Activated B cell treated with CpG ODN at 0.5 μM for 24 hours (primary cell): ENCODE results near the gene PML. TPM values are rescaled to one million over a fixed set of nuclear protein-coding genes. Genes with fewer than 3 reads are reported as not detected.

ENCODE experiments used
- ATAC-seq: fragments of 200-7000 bp; cut with Tn5 transposase; one replicate; pipeline ENCODE4 v1.10.0; 2021; ENCODE audit warnings: low read depth, mild to moderate bottlenecking, moderate library complexity
- CTCF ChIA-PET: fragments of 350-600 bp; sonication (Branson Sonifier 250); formaldehyde crosslinking; loops from one replicate; lab custom pipeline; 2021; ENCODE audit warnings: antibody characterized with exemption; lab: Charles Lee
- POLR2A ChIA-PET: fragments of 350-600 bp; sonication (Branson Sonifier 250); formaldehyde crosslinking; loops from one replicate; lab custom pipeline; 2021; ENCODE audit warnings: antibody characterized with exemption; lab: Charles Lee
- DNase-seq: peaks from one replicate; pipeline ENCODE4 v3.0.0; 2022
- H3K27ac Mint-ChIP-seq: one replicate; pipeline ENCODE4 v1.8.0; 2020; ENCODE audit warnings: mixed read lengths
- H3K27me3 Mint-ChIP-seq: one replicate; pipeline ENCODE4 v1.8.0; 2021; ENCODE audit warnings: mixed read lengths
- H3K36me3 Mint-ChIP-seq: one replicate; pipeline ENCODE4 v1.8.0; 2021; ENCODE audit warnings: low read depth, mixed read lengths
- H3K4me1 Mint-ChIP-seq: one replicate; pipeline ENCODE4 v1.8.0; 2021; ENCODE audit warnings: mixed read lengths
- H3K4me3 Mint-ChIP-seq: one replicate; pipeline ENCODE4 v1.8.0; 2020; ENCODE audit warnings: mild to moderate bottlenecking, mixed read lengths
- H3K9me3 Mint-ChIP-seq: one replicate; pipeline ENCODE4 v1.8.0; 2020; ENCODE audit warnings: mixed read lengths
- CTCF ChIP-seq: fragments of 200-600 bp; IDR thresholded peaks from one replicate; pipeline ENCODE4 v1.8.0; 2022; ENCODE audit warnings: antibody characterized with exemption, mild to moderate bottlenecking
- intact Hi-C: fragments of 100-400 bp; cut with micrococcal nuclease; formaldehyde crosslinking; loops from one replicate; pipeline ENCODE4 v1.15.1; 2024
- total RNA-seq: library from RNA; stranded (reverse); gene quantifications from 2 replicates; pipeline ENCODE4 v1.2.3, GENCODE V29; 2022

PML gene
- total RNA-seq, 1 donor from 2014 or later = 62.4 TPM

GRCh38 chr15:74010929-74011540 is 16.5 kb downstream of the PML start:
- ChIA-PET CTCF (interaction anchor here (1.1 to 2.1 kb wide), 2 partner anchors 17 to 38 kb away, joined by 3 to 5 read pairs; partner anchors contain the start of gene PML), POLR2A (no interaction called here)
- DNase-seq = no peak
- H3K9me3 Mint-ChIP-seq = no peaks in the 10 kb centered on the region
- ATAC-seq = no peak
- peak overlapping the region; percentile 27 for H3K27ac Mint-ChIP-seq
- H3K4me3 Mint-ChIP-seq = no peak overlapping the region
- H3K27me3 Mint-ChIP-seq = no peaks in the 10 kb centered on the region
- peaks cover 52% of the 10 kb centered on the region for H3K4me1 Mint-ChIP-seq
- TF ChIP-seq CTCF = no peak
- intact Hi-C loops = no loop called here
- peaks cover 47% of the 10 kb centered on the region for H3K36me3 Mint-ChIP-seq

GRCh38 chr15:74011610-74012009 is 17.1 kb downstream of the PML start:
- H3K36me3 Mint-ChIP-seq = peaks cover 46% of the 10 kb centered on the region
- no peaks in the 10 kb centered on the region for H3K27me3 Mint-ChIP-seq
- H3K9me3 Mint-ChIP-seq = no peaks in the 10 kb centered on the region
- no peak for DNase-seq
- TF ChIP-seq CTCF = no peak
- H3K27ac Mint-ChIP-seq = no peak overlapping the region
- no peak for ATAC-seq
- ChIA-PET POLR2A (no interaction called here), CTCF (interaction anchor here (2.1 kb wide), 1 partner anchor 39 kb away, joined by 5 read pairs; no protein-coding TSS in a partner anchor)
- intact Hi-C loops = no loop called here
- no peak overlapping the region for H3K4me3 Mint-ChIP-seq
- peaks cover 49% of the 10 kb centered on the region for H3K4me1 Mint-ChIP-seq

GRCh38 chr15:74013374-74013894 is 18.9 kb downstream of the PML start:
- H3K4me3 Mint-ChIP-seq = no peak overlapping the region
- DNase-seq (no peak), ATAC-seq (no peak)
- ChIA-PET POLR2A (no interaction called here), CTCF (no interaction called here)
- peaks cover 33% of the 10 kb centered on the region for H3K4me1 Mint-ChIP-seq
- intact Hi-C loops = no loop called here
- H3K36me3 Mint-ChIP-seq = peaks cover 45% of the 10 kb centered on the region
- no peak for TF ChIP-seq CTCF
- H3K9me3 Mint-ChIP-seq = no peaks in the 10 kb centered on the region
- no peaks in the 10 kb centered on the region for H3K27me3 Mint-ChIP-seq
- H3K27ac Mint-ChIP-seq = no peak overlapping the region

GRCh38 chr15:74019734-74020133 is 25.2 kb downstream of the PML start:
- intact Hi-C loops = no loop called here
- POLR2A ChIA-PET = no interaction called here
- Mint-ChIP-seq H3K4me3 (no peak overlapping the region), H3K9me3 (no peaks in the 10 kb centered on the region), H3K36me3 (peaks cover 60% of the 10 kb centered on the region), H3K27me3 (no peaks in the 10 kb centered on the region), H3K27ac (no peak overlapping the region), H3K4me1 (peaks cover 10% of the 10 kb centered on the region)
- ATAC-seq (no peak), DNase-seq (no peak)
- CTCF ChIA-PET = interaction anchor here (0.6 kb wide), 1 partner anchor 68 kb away, joined by 4 read pairs; no protein-coding TSS in a partner anchor
- no peak for TF ChIP-seq CTCF

GRCh38 chr15:74022706-74023470 is 28.4 kb downstream of the PML start:
- Mint-ChIP-seq H3K27me3 (no peaks in the 10 kb centered on the region), H3K9me3 (no peaks in the 10 kb centered on the region), H3K36me3 (peaks cover 62% of the 10 kb centered on the region), H3K4me1 (peaks cover 2% of the 10 kb centered on the region), H3K27ac (no peak overlapping the region), H3K4me3 (no peak overlapping the region)
- POLR2A ChIA-PET = no interaction called here
- TF ChIP-seq CTCF = no peak
- CTCF ChIA-PET = interaction anchor here (0.6 kb wide), 1 partner anchor 16 kb away, joined by 3 read pairs; no protein-coding TSS in a partner anchor
- no peak for ATAC-seq
- intact Hi-C loops = no loop called here
- DNase-seq = no peak
